Heart left ventricle (tissue), 16 donors: ENCODE measurements around the gene SMC1B. TPM values are rescaled to one million over a fixed set of nuclear protein-coding genes. Genes with fewer than 3 reads are reported as not detected.

Experiments
- ATAC-seq, 4 donors: fragments of 200-7000 bp; cut with Tn5 transposase; one replicate each; pipeline ENCODE4 v1.9.1; 2020 to 2022; ENCODE audit warnings: moderate library complexity in 4 of 4, mild to moderate bottlenecking in 3 of 4, moderate number of reproducible peaks in 1 of 4
- DNase-seq, 5 donors: peaks; one replicate each; pipeline ENCODE4 v3.0.0-alpha.2; 2020
- H3K27ac ChIP-seq, 12 donors: fragments of 200-600 bp; sonication (generic) in 4 of 12; one replicate each; pipeline versions ENCODE4 v1.5.0 to v1.8.0; 2016 to 2022; ENCODE audit warnings: mild to moderate bottlenecking in 2 of 12
- H3K27me3 ChIP-seq, 9 donors: fragments of 200-600 bp; sonication (generic) in 2 of 9; one replicate each; pipeline versions ENCODE4 v1.5.1 to v1.8.0; 2016 to 2022; ENCODE audit warnings: mild to moderate bottlenecking in 3 of 9
- H3K36me3 ChIP-seq, 9 donors: fragments of 200-600 bp; sonication (generic) in 2 of 9; one replicate each; pipeline versions ENCODE4 v1.5.0 to v1.8.0; 2018 to 2022; ENCODE audit warnings: mild to moderate bottlenecking in 2 of 9
- H3K4me1 ChIP-seq, 12 donors: fragments of 200-600 bp; sonication (generic) in 4 of 12; one replicate each; pipeline versions ENCODE4 v1.5.0 to v1.8.0; 2016 to 2022; ENCODE audit warnings: mild to moderate bottlenecking in 3 of 12
- H3K4me3 ChIP-seq, 12 donors: fragments of 200-600 bp; sonication (generic) in 4 of 12; one replicate each; pipeline versions ENCODE4 v1.5.0 to v1.8.0; 2017 to 2022; ENCODE audit warnings: mild to moderate bottlenecking in 9 of 12, moderate library complexity in 4 of 12
- H3K9me3 ChIP-seq, 12 donors: fragments of 200-600 bp; sonication (generic) in 4 of 12; one replicate each; pipeline versions ENCODE4 v1.5.0 to v1.8.0; 2016 to 2022; ENCODE audit warnings: mild to moderate bottlenecking in 1 of 12
- POLR2A ChIP-seq, 2 donors: fragments of 450-650 bp; IDR thresholded peaks; one replicate each; pipeline ENCODE4 v1.6.1; 2017; ENCODE audit warnings: antibody characterized with exemption in 2 of 2, mild to moderate bottlenecking in 2 of 2, moderate library complexity in 2 of 2
- WGBS, 4 donors: extraction: QIAGEN DNeasy Blood & Tissue Kit in 2 of 4; methylation state at CpG; one replicate each; pipeline versions ENCODE4 v1.1.5 to v1.1.7; 2013 to 2018; 5-methylcytosine and 5-hydroxymethylcytosine counted together
- intact Hi-C, 10 donors: fragments of 100-400 bp; cut with DNase I; formaldehyde crosslinking; loops; one replicate each; pipeline versions ENCODE4 v1.11.1 to v1.14.2; 2022
- polyA plus RNA-seq, 2 donors: library from polyadenylated mRNA; stranded (reverse); fragments of 200-250 nt; gene quantifications; one replicate each; pipeline ENCODE4 v1.2.3, GENCODE V29; 2013
- total RNA-seq, 9 donors: library from RNA; depleted of rRNA in 2 of 9; stranded (reverse); fragments of >200 nt in 2 of 9; fragmentation: NEBNext Ultra II Directional in 3 of 9; extraction: Animal tissue kit (Norgen Biotek cat#: 25700) in 3 of 9; gene quantifications; one replicate each; pipeline versions ENCODE4 v1.1.0 to v1.2.4, GENCODE V29; 2016 to 2023
- TF ChIP-seq, protein P1 (sequence below), 12 donors: fragments of 200-600 bp; sonication (generic) in 4 of 12; IDR thresholded peaks; one replicate each; pipeline versions ENCODE4 v1.5.0 to v1.8.0; 2018 to 2022; ENCODE audit warnings: antibody characterized with exemption in 12 of 12, mild to moderate bottlenecking in 5 of 12
- donor health status: ischemic (EF 13 %, LVEDD 7.1; RV severe dilation, severe dysfunction).
- donor health status: healthy with polysubstance abuse.
- donor health status: DM: no; HTN: yes; CAD: no.
- donor health status: DM: no; HTN: no; CAD: no.
- donor health status: ischemic (EF 25% LVEDD 6.9; RV normal size, moderate dysfunction).
- donor health status: ischemic (EF 25% LVEDD 5.7; RV mildly dilated, moderate dysfunction).
- donor health status: healthy.
- donor health status: DM: yes; HTN: yes; CAD: no.
- donor health status: ischemic (EF 35%, LVEDD 5.7; RV mildly dilated, moderate dysfunction).
- donor health status: nonischemic (EF 11% LVEDD 7.7; RV severe dilation, severe dysfunction).
- donor health status: DM: yes; HTN: yes; CAD: no.
- donor health status: PGD.
- donor health status: ischemic (EF 29% LVEDD 5.4; RV normal size, mild dysfunction).
- donor health status: nonischemic (EF 23%, LVEDD 6.1; RV moderate dilation, normal function).

The SMC1B gene
- total and polyA plus RNA-seq, 11 donors: not detected

DNA sequence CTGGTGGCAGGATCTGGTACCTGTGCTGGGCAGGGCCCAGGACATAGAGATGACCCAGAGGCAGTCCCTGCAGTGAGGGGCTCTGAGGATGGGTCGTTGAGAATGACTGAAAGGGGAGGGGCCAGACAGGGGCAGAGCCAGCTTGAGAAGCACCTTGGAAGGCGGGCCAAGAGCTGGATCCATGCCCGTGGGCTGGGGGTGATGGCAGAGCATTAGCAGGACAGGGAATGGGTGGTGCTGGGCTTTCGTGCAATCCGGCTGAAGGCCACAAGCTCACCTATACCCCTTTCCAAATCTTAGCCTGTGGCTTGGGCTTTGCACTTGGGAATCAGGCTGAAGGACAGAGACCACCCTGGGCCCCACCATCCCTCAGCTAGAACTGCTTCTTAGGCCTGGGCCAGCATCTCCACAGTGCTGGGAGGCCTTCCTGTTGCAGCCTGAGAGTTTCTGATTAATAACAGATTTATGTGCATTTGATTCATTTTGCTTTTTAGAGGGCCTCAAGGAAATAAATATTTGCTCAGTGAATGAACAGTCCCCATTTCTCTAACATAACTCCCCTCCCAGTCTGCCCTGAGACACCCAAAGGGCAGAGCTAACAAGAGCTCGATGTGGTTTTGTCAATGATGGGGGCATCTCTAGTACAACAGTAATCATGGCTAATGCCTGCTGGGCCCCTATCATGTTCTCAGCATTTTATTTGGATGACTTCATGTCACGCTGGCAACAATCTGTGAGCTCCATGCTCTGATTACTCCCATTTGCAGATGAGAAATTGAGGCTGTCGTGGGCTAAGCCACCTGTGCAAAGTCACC lies 39.4 kb upstream of the SMC1B start:
- intact Hi-C loops: loop anchor here in 1 of 10 donors (5.0 kb wide), 1 partner anchor 50 kb away; the partner anchor contains the start of gene FBLN1
- H3K27me3 ChIP-seq: peaks cover 0 to 5% (median 0%) of the 10 kb centered on the region in 9 donors
- TF ChIP-seq POLR2A (IDR thresholded peaks at IDR 0.05): no peak
- TF ChIP-seq, protein P1, sequence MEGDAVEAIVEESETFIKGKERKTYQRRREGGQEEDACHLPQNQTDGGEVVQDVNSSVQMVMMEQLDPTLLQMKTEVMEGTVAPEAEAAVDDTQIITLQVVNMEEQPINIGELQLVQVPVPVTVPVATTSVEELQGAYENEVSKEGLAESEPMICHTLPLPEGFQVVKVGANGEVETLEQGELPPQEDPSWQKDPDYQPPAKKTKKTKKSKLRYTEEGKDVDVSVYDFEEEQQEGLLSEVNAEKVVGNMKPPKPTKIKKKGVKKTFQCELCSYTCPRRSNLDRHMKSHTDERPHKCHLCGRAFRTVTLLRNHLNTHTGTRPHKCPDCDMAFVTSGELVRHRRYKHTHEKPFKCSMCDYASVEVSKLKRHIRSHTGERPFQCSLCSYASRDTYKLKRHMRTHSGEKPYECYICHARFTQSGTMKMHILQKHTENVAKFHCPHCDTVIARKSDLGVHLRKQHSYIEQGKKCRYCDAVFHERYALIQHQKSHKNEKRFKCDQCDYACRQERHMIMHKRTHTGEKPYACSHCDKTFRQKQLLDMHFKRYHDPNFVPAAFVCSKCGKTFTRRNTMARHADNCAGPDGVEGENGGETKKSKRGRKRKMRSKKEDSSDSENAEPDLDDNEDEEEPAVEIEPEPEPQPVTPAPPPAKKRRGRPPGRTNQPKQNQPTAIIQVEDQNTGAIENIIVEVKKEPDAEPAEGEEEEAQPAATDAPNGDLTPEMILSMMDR (IDR thresholded peaks at IDR 0.05): no peak
- H3K27ac ChIP-seq: peak overlapping the region in 6 of 12 donors; percentile 8 to 65 (median 40)
- no peaks in the 10 kb centered on the region for H3K9me3 ChIP-seq
- ATAC-seq: no peak
- 72 to 78% (median 78%) methylated on average over 8 of the region's 8 CpGs for WGBS, 4 donors
- no peaks in the 10 kb centered on the region for H3K36me3 ChIP-seq
- no peak overlapping the region for H3K4me3 ChIP-seq
- H3K4me1 ChIP-seq: peaks cover 0 to 28% (median 0%) of the 10 kb centered on the region in 12 donors
- DNase-seq: no peak

DNA sequence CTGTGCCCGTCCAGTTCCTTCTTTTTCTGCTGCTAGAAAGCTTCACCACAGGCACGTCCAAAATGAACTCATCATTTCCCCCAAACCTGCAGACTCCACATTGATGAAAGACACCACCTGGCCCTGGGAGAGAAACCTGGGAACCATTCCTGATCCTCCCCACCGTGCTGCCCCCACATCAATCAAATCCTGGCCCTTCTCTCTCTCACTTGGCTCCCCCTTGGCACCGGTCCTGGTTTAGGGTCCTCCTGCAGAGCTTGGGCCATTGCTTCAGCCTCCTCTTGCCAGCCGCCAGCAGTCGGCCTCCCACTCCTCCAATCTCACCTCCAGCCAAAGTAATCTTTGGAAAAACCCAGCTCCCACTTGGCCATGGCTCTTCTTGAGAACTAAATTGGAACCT lies 38.6 kb upstream of the SMC1B start:
- H3K36me3 ChIP-seq: no peaks in the 10 kb centered on the region
- WGBS, 4 donors: 85 to 90% (median 87%) methylated on average over 6 of the region's 6 CpGs
- DNase-seq: no peak
- peaks cover 0 to 28% (median 0%) of the 10 kb centered on the region in 12 donors for H3K4me1 ChIP-seq
- intact Hi-C loops: loop anchor here in 1 of 10 donors (5.0 kb wide), 1 partner anchor 50 kb away; the partner anchor contains the start of gene FBLN1
- H3K9me3 ChIP-seq: no peaks in the 10 kb centered on the region
- H3K4me3 ChIP-seq: no peak overlapping the region
- peaks cover 0 to 5% (median 0%) of the 10 kb centered on the region in 9 donors for H3K27me3 ChIP-seq
- H3K27ac ChIP-seq: peak overlapping the region in 8 of 12 donors; percentile 23 to 75 (median 60)
- no peak for ATAC-seq
- TF ChIP-seq POLR2A (IDR thresholded peaks at IDR 0.05): no peak
- TF ChIP-seq, protein P1 (IDR thresholded peaks at IDR 0.05): no peak

DNA sequence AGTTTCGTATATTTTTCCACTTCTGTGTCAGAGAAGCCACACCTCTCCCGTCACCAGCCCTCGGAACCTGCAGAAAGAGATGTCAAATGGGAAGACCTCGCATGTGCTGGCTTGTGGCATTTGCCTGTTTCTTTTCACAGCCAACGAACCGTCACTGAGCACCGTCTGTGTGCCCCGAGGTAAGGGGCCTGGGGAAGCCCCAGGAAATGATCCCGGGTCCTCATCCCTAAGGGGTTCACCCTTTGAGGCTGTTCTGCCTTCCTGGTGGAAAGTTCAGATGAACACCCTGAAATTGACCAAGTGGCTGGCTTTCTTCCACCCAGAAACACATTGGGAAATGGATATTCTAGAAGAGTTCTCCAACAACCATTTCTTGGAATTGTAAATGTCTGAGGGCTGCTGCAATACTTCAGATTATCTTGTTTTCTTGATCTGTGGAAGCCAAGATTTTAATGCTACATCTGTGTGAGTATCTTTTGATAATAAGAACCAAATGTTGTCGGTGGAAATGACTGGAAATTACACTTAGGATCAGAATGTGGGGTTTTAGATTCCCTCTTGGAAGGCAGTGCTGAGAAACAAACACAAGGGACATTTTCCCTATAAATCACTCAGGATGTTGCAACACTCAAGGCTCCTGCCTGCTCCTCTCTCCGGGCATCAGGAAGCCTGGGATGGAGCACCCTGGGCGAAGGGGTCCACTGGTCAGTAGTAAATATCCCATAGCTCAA lies 37.7 kb upstream of the SMC1B start:
- intact Hi-C loops: loop anchor here in 1 of 10 donors (5.0 kb wide), 1 partner anchor 51 kb away; the partner anchor contains the start of gene FBLN1

More for the DNA sequence above, 37.7 kb upstream of the SMC1B start:
- TF ChIP-seq POLR2A (IDR thresholded peaks at IDR 0.05): no peak
- TF ChIP-seq, protein P1 (IDR thresholded peaks at IDR 0.05): no peak
- WGBS, 4 donors: 59 to 65% (median 61%) methylated on average over 12 of the region's 12 CpGs
- Histone ChIP-seq H3K27me3 (peaks cover 0 to 5% (median 0%) of the 10 kb centered on the region in 9 donors), H3K4me1 (peaks cover 0 to 28% (median 0%) of the 10 kb centered on the region in 12 donors), H3K4me3 (no peak overlapping the region), H3K9me3 (no peaks in the 10 kb centered on the region), H3K27ac (peak overlapping the region; percentile 23 to 79 (median 58)), H3K36me3 (no peaks in the 10 kb centered on the region)
- peak; percentile 22 to 78 (median 64) for ATAC-seq
- peak in 1 of 5 donors; percentile 44 for DNase-seq
